Measurements from ENCODE around the gene SCNN1B.
"Not testable (repeated sequence)": the region's sequence is repeated elsewhere in the genome, so short reads cannot be mapped to it uniquely, and the experiment has no call there.

SCNN1B gene

GRCh38 chr16:23288726-23289512 lies 13.2 kb upstream of the SCNN1B start:
- DNase-seq (ENCODE audit: low read depth in 2 of 2) = no peak

- no peak for DNase-seq (ENCODE audit: low read depth in 2 of 2)
These were observed 11.7 kb upstream of the SCNN1B start for GRCh38 chr16:23290189-23291062.

GRCh38 chr16:23293016-23293415 lies 9.1 kb upstream of the SCNN1B start:
- DNase-seq (ENCODE audit: low read depth in 2 of 2) = no peak

- DNase-seq (ENCODE audit: low read depth in 2 of 2) = no peak
These were observed 7.8 kb upstream of the SCNN1B start for GRCh38 chr16:23294260-23294659.

- no peak for DNase-seq (ENCODE audit: low read depth in 2 of 2)
These were observed 5.1 kb upstream of the SCNN1B start for GRCh38 chr16:23296994-23297393.

DNA sequence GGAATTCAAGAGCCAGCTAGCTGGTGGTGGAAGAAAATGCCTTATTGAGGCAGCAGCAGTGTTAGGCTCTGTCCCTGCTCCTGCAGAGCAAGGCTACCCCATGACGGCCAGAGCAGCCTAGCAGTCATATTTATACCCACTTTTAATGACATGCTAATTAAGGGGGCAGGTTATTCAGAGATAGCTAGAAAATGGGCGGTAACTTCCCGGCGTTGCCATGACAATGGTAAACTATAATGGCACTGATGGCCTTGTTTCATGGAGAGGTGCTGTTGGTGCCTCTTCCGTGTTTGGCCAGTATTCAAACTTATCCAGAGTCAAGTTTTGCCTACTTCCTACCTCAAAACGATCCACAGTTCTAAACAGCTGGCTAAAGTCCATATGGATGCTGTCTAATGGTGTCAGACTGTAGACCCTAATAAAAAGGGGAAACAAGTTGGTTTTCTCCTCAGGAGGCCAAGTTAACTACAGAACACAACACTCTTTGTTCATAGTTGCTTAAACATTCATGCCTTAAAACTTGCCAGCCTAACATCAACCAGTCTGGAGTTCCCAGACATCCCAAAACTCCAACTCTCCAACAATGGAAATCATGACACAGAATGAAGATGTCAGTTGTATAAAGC lies 3.7 kb upstream of the SCNN1B start:
- DNase-seq (ENCODE audit: low read depth in 2 of 2) = no peak

DNA sequence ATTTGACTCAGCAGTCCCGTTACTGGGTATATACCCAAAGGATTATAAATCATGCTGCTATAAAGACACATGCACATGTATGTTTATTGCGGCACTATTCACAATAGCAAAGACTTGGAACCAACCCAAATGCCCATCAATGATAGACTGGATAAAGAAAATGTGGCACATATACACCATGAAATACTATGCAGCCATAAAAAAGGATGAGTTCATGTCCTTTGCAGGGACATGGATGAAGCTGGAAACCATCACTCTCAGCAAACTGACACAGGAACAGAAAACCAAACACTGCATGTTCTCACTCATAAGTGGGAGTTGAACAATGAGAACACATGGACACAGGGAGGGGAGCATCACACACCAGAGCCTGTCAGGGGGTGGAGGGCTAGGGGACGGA lies 2.3 kb upstream of the SCNN1B start:
- not testable (repeated sequence) for DNase-seq (ENCODE audit: low read depth in 2 of 2)

GRCh38 chr16:23301251-23302044 lies 654 bp upstream of the SCNN1B start:
- DNase-seq (ENCODE audit: low read depth in 2 of 2) = no peak

DNA sequence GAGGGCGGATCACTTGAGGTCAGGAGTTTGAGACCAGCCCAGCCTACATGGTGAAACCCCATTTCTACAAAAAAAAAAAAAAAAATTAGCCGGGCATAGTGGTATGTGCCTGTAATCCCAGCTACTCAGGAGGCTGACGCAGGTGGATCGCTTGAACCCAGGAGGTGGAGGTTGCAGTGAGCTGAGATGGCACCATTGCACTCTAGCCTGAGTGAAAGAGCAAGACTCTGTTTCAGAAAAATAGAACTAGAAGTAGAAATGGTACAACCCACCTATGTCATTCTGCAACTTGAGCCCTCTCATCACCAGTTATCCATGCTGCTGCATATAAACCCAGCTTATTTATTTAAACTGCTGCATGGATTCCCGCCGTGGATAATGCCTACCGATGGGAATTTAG lies 1.6 kb downstream of the SCNN1B start:
- no peak for DNase-seq (ENCODE audit: low read depth in 2 of 2)

GRCh38 chr16:23304620-23305019 lies 2.5 kb downstream of the SCNN1B start:
- no peak for DNase-seq (ENCODE audit: low read depth in 2 of 2)

- DNase-seq (ENCODE audit: low read depth in 2 of 2) = no peak
These were observed 4.3 kb downstream of the SCNN1B start for GRCh38 chr16:23306199-23307100.

- DNase-seq (ENCODE audit: low read depth in 2 of 2) = no peak
These were observed 8.1 kb downstream of the SCNN1B start for GRCh38 chr16:23310217-23310616.

DNA sequence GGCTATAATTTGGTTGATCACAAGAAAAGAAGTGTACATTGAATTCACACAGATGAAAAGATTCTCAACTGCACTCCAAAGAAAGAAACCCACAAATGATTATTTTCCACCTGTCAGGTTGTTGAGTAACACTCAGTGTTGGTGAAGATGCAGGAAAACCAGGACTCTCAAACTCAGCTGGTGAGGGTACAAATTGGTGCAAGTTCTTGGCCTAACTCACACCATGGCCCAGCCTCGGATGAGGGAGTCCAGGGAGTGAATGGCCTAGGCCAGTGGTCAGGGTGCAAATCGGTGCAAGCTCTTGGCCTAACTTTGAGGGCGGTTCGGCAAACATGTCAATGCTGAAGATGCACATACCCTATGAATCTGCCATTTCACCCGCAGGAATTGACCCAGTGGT lies 8.6 kb downstream of the SCNN1B start:
- no peak for DNase-seq (ENCODE audit: low read depth in 2 of 2)

DNA sequence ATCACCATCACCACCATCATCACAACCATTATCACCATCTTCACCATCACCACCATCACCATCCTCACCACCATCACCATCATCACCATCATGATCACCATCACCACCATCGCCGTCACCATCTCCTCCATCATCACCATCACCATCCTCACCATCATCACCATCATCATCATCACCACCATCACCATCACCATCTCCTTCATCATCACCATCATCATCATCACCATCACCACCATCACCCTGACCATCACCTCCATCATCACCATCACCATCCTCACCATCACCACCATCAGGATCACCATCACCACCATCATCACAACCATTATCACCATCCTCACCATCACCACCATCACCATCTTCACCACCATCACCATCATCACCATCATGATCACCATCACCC lies 14.1 kb downstream of the SCNN1B start:
- no peak for DNase-seq (ENCODE audit: low read depth in 2 of 2)

DNA sequence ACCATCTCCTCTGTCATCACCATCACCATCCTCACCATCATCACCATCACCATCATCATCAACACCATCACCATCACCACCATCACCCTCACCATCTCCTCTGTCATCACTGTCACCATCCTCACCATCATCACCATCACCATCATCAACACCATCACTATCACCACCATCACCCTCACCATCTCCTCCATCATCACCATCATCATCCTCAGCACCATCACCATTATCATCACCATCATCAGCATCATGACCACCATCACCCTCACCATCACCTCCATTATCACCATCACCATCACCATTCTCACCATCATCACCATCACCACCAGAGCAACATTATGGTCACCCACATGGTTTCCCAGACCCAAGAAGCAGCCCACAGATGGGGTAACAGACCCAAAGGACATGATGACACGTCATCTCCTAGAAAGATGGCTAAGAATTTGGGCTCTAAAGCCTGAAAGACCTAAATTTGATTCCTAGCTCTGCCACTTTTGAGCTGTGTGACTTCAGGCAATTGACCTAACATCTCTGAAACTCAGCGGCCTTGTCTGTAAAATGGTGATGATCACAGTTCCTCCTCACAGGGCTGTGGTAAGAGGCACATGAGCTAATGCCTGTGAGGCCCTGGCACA lies 14.6 kb downstream of the SCNN1B start:
- DNase-seq (ENCODE audit: low read depth in 2 of 2) = no peak

DNA sequence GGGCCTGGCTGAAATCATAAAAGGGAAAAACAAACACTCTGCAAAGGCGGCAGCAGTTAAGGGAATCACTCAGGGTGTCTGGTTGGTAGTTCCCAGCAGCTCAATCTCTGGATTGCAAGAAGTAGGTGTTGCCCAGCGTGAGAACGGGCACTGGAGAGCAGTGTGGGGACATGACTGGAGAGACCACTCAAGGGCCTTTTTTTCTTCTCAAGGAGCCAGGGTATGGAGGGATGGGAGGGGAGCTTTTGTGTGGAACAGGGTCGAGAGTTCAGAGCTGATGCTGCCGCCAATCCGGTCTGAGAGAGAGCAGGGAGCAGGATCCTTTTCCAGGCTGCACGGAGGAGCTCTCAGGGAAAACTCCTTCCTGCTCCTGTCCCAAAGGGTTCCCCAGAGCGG lies 15.2 kb downstream of the SCNN1B start:
- no peak for DNase-seq (ENCODE audit: low read depth in 2 of 2)

DNA sequence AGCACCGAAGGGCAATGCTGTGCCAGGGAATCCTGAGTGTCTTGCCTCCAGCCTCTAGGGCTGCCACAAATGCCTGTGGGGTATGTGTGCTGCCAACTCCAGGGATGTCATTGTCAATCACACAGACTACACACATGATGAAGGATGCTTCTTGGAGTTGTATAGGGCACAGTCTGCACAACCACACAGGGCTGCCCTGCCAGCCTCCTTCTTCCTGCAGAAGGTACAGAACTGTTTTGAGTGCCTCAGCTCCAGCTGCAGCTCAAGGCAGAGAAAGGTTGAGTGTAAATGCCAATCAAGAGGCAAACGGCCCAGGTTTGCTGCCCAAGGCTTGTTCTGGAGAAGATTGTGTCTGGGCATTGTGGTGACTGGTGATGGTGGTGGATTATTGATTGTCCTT lies 15.6 kb downstream of the SCNN1B start:
- no peak for DNase-seq (ENCODE audit: low read depth in 2 of 2)

DNA sequence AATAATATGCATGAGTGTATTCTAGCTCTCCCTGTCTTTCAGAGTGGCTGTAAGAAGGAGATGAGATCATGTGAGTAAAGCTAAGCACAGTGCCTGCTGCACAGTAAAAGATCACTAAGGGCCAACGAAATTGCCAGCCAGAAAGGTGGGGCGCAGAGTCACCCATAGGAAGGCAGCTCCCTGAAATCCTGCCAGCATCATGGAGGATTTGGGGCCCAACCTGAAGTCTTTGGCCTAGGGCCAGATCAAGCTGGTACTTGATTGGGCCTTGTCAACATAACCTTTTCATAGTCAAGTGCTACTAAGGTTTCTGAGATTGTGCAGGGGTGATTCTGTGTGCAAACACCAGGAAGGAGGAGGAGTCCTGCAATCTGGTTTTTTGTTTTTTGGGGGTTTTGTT lies 16.5 kb downstream of the SCNN1B start:
- DNase-seq (ENCODE audit: low read depth in 2 of 2) = no peak

DNA sequence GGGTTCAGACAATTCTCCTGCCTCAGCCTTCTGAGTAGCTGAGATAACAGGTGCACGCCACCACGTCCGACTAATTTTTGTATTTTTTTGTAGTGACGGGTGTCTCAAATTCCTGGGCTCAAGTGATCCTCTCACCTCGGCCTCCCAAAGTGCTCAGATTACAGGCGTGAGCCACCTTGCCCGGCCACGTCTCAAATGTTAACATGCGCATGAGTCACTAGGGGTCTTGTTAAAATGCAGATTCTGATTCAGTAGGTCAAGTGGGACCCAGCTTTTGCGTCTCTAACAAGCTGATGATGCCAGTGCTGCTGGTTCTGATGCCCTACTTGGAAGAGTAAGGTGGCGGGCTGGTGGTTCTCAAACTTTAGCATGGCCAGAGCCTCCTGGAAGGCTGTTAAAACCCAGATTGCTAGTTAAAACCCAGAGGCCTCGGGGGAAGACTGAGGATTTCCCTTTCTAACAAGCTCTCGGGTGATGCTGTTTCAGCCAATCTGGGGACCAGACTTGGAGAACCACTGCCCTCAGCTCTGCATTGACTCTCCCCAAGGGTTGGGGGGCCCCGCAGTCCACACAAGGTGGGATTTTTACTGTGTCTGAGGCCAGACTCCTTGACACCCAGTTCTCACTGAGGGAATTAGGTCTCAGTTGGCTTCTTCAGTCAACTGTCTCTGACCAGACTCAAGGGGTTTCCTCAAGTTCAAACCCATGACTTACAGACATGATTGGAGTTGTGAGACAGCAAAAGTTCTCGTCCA lies 17.9 kb downstream of the SCNN1B start:
- DNase-seq (ENCODE audit: low read depth in 2 of 2) = no peak

- DNase-seq (ENCODE audit: low read depth in 2 of 2) = no peak
These were observed 18.6 kb downstream of the SCNN1B start for GRCh38 chr16:23320693-23321092.

All from fibroblast of skin of left biceps (primary cell).